WTC11 (cell line): ENCODE data around the gene ZBP1. TPM values are rescaled to one million over a fixed set of nuclear protein-coding genes. Genes with fewer than 3 reads are reported as not detected.

Experiments
- ATAC-seq: fragments of 200-7000 bp; cut with Tn5 transposase; 2 replicates; pipeline ENCODE4 v1.10.0; 2021; ENCODE audit warnings: mild to moderate bottlenecking, moderate library complexity
- CTCF ChIA-PET: fragments of 300-600 bp; sonication (Branson Sonifier 250); formaldehyde crosslinking; loops from one replicate; lab custom pipeline; 2021; ENCODE audit warnings: antibody characterized with exemption; lab: Charles Lee
- POLR2A ChIA-PET: fragments of 350-600 bp; sonication (Branson Sonifier 250); formaldehyde crosslinking; loops from one replicate; lab custom pipeline; 2021; ENCODE audit warnings: antibody characterized with exemption; lab: Charles Lee
- DNase-seq: peaks from one replicate; pipeline ENCODE4 v3.0.0; 2021; ENCODE audit warnings: low spot score
- H3K27ac Mint-ChIP-seq: 2 replicates; pipeline ENCODE4 v1.8.0; 2021; ENCODE audit warnings: mixed read lengths
- H3K27me3 Mint-ChIP-seq: 2 replicates; pipeline ENCODE4 v1.8.0; 2021; ENCODE audit warnings: low read depth, mild to moderate bottlenecking, moderate library complexity, mixed read lengths
- H3K36me3 Mint-ChIP-seq: 2 replicates; pipeline ENCODE4 v1.8.0; 2021; ENCODE audit warnings: mixed read lengths
- H3K4me1 Mint-ChIP-seq: 2 replicates; pipeline ENCODE4 v1.8.0; 2022; ENCODE audit warnings: mixed read lengths
- H3K4me3 Mint-ChIP-seq: 2 replicates; pipeline ENCODE4 v1.8.0; 2021; ENCODE audit warnings: mild to moderate bottlenecking, moderate library complexity, mixed read lengths
- H3K9me3 Mint-ChIP-seq: 2 replicates; pipeline ENCODE4 v1.8.0; 2021; ENCODE audit warnings: mixed read lengths
- AFF4 ChIP-seq: sonication (generic); formaldehyde crosslinking; IDR thresholded peaks from 2 replicates; pipeline ENCODE4 v1.8.1; 2023; ENCODE audit warnings: mild to moderate bottlenecking, missing genetic modification reagents, borderline replicate concordance
- CREB1 ChIP-seq: sonication (generic); formaldehyde crosslinking; IDR thresholded peaks from 2 replicates; pipeline ENCODE4 v1.8.0; 2023; ENCODE audit warnings: mild to moderate bottlenecking, missing genetic modification reagents
- EMX1 ChIP-seq: fragments of 250-450 bp; sonication (Bioruptor Pico); IDR thresholded peaks from 2 replicates; pipeline ENCODE4 v1.8.0; 2021; ENCODE audit warnings: mild to moderate bottlenecking
- ETV6 ChIP-seq: sonication (generic); formaldehyde crosslinking; IDR thresholded peaks from 2 replicates; pipeline ENCODE4 v1.8.1; 2022; ENCODE audit warnings: mild to moderate bottlenecking, missing genetic modification reagents
- GABPB1 ChIP-seq: sonication (generic); formaldehyde crosslinking; IDR thresholded peaks from 2 replicates; pipeline ENCODE4 v1.8.1; 2023; ENCODE audit warnings: mild to moderate bottlenecking, missing genetic modification reagents
- JUN ChIP-seq: sonication (generic); formaldehyde crosslinking; IDR thresholded peaks from 2 replicates; pipeline ENCODE4 v1.8.0; 2023; ENCODE audit warnings: mild to moderate bottlenecking, missing genetic modification reagents
- MXD4 ChIP-seq: fragments of 250-450 bp; sonication (Bioruptor Pico); IDR thresholded peaks from 2 replicates; pipeline ENCODE4 v1.8.0; 2021; ENCODE audit warnings: mild to moderate bottlenecking, moderate library complexity, borderline replicate concordance
- NFATC4 ChIP-seq: fragments of 250-450 bp; sonication (Bioruptor Pico); IDR thresholded peaks from 2 replicates; pipeline ENCODE4 v1.9.0; 2021; ENCODE audit warnings: mild to moderate bottlenecking
- NR1H2 ChIP-seq: sonication (generic); formaldehyde crosslinking; IDR thresholded peaks from 2 replicates; pipeline ENCODE4 v1.9.0; 2021; ENCODE audit warnings: mild to moderate bottlenecking, moderate library complexity, missing genetic modification reagents
- RORB ChIP-seq: fragments of 250-450 bp; sonication (Bioruptor Pico); IDR thresholded peaks from 2 replicates; pipeline ENCODE4 v1.9.0; 2021; ENCODE audit warnings: mild to moderate bottlenecking
- SP1 ChIP-seq: sonication (generic); formaldehyde crosslinking; conservative IDR thresholded peaks from 2 replicates; pipeline ENCODE4 v1.8.1; 2022; ENCODE audit warnings: missing genetic modification reagents
- TEAD4 ChIP-seq: sonication (generic); formaldehyde crosslinking; IDR thresholded peaks from 2 replicates; pipeline ENCODE4 v1.8.0; 2022; ENCODE audit warnings: mild to moderate bottlenecking, missing genetic modification reagents
- USF1 ChIP-seq: sonication (generic); formaldehyde crosslinking; IDR thresholded peaks from 2 replicates; pipeline ENCODE4 v1.8.0; 2022; ENCODE audit warnings: mild to moderate bottlenecking, missing genetic modification reagents
- USF2 ChIP-seq: sonication (generic); formaldehyde crosslinking; IDR thresholded peaks from 2 replicates; pipeline ENCODE4 v1.8.1; 2023; ENCODE audit warnings: mild to moderate bottlenecking, missing genetic modification reagents, moderate library complexity
- ZBTB21 ChIP-seq: sonication (generic); formaldehyde crosslinking; IDR thresholded peaks from 2 replicates; pipeline ENCODE4 v1.8.1; 2023; ENCODE audit warnings: mild to moderate bottlenecking, missing genetic modification reagents, borderline replicate concordance
- total RNA-seq: library from RNA; stranded (reverse); gene quantifications from 3 replicates; pipeline ENCODE4 v1.2.3, GENCODE V29; 2021
- TF ChIP-seq, protein P1 (sequence below): sonication (generic); formaldehyde crosslinking; IDR thresholded peaks from 2 replicates; pipeline ENCODE4 v1.8.0; 2023; ENCODE audit warnings: missing genetic modification reagents
- TF ChIP-seq, protein P2 (sequence below): sonication (generic); formaldehyde crosslinking; IDR thresholded peaks from 2 replicates; pipeline ENCODE4 v1.8.0; 2022; ENCODE audit warnings: mild to moderate bottlenecking, missing genetic modification reagents

The ZBP1 gene
- total RNA-seq, 1 experiment from 2014 or later: not detected

GRCh38 chr20:57661746-57662455 is 41.7 kb upstream of the ZBP1 start (continued):
- TF ChIP-seq AFF4 (CRISPR knock-in tag) (no peak), USF2 (CRISPR knock-in tag) (no peak)

GRCh38 chr20:57660922-57661745 is 40.9 kb upstream of the ZBP1 start:
- ATAC-seq: no peak
- CTCF ChIA-PET: no interaction called here
- peak; percentile 5 for DNase-seq
- H3K4me3 Mint-ChIP-seq: no peak overlapping the region
- peaks cover 20% of the 10 kb centered on the region for H3K4me1 Mint-ChIP-seq
- H3K27me3 Mint-ChIP-seq: no peaks in the 10 kb centered on the region
- peaks cover 23% of the 10 kb centered on the region; the same call in 1 of the 2 replicates for H3K36me3 Mint-ChIP-seq
- no peak for TF ChIP-seq MXD4 (CRISPR knock-in tag)
- TF ChIP-seq GABPB1: no peak
- no peak for TF ChIP-seq USF1
- no peak for TF ChIP-seq EMX1 (CRISPR knock-in tag)
- TF ChIP-seq SP1 (CRISPR knock-in tag): no peak
- no peak for TF ChIP-seq TEAD4 (CRISPR knock-in tag)
- TF ChIP-seq JUN: no peak
- TF ChIP-seq USF2 (CRISPR knock-in tag): no peak
- no peak for TF ChIP-seq ZBTB21 (CRISPR knock-in tag)
- no peak for TF ChIP-seq NFATC4 (CRISPR knock-in tag)
- no peak for TF ChIP-seq ETV6
- no peak for TF ChIP-seq RORB (CRISPR knock-in tag)
- no peak for TF ChIP-seq NR1H2 (CRISPR knock-in tag)
- TF ChIP-seq, protein P1, sequence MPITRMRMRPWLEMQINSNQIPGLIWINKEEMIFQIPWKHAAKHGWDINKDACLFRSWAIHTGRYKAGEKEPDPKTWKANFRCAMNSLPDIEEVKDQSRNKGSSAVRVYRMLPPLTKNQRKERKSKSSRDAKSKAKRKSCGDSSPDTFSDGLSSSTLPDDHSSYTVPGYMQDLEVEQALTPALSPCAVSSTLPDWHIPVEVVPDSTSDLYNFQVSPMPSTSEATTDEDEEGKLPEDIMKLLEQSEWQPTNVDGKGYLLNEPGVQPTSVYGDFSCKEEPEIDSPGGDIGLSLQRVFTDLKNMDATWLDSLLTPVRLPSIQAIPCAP (CRISPR knock-in tag): no peak
- TF ChIP-seq, protein P2, sequence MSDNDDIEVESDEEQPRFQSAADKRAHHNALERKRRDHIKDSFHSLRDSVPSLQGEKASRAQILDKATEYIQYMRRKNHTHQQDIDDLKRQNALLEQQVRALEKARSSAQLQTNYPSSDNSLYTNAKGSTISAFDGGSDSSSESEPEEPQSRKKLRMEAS (CRISPR knock-in tag): no peak
- TF ChIP-seq CREB1 (CRISPR knock-in tag): no peak
- H3K9me3 Mint-ChIP-seq: no peaks in the 10 kb centered on the region
- peak overlapping the region; percentile 60; the same call in 1 of the 2 replicates for H3K27ac Mint-ChIP-seq
- POLR2A ChIA-PET: no interaction called here
